ENCODE results near the gene CYSRT1. TPM values are rescaled to one million over a fixed set of nuclear protein-coding genes. Genes with fewer than 3 reads are reported as not detected.

The CYSRT1 gene
- total RNA-seq, 1 donor from 2014 or later: 0.27 TPM

- intact Hi-C loops (cut with micrococcal nuclease): loop anchor here (1.0 to 10.0 kb wide), 16 partner anchors 14 to 678 kb away; partner anchors contain the start of genes ANAPC2, ARRDC1, MAN1B1 and NDOR1
Observed at GRCh38 chr9:137222190-137223077, 2.5 kb upstream of the CYSRT1 start, which contains the start of gene RNF208. Gene RNF208 (minus strand): TSS chr9:137222240. CDS start chr9:137221212, 1,028 bp downstream.

GRCh38 chr9:137223078-137223970 is 1.6 kb upstream of the CYSRT1 start:
- intact Hi-C loops (cut with micrococcal nuclease): loop anchor here (1.0 to 10.0 kb wide), 16 partner anchors 13 to 679 kb away; partner anchors contain the start of genes ANAPC2, ARRDC1, MAN1B1 and NDOR1

GRCh38 chr9:137225699-137226331 is 841 bp downstream of the CYSRT1 start:
- intact Hi-C loops (cut with micrococcal nuclease): loop anchor here (2.0 to 10.0 kb wide), 3 partner anchors 179 to 681 kb away; partner anchors contain the start of genes NOTCH1, NPDC1 and TRAF2

- intact Hi-C loops (cut with micrococcal nuclease): loop anchor here (1.0 to 10.0 kb wide), 6 partner anchors 10 to 682 kb away; partner anchors contain the start of genes NOTCH1, NPDC1 and TRAF2
Observed at GRCh38 chr9:137226338-137227053, 1.5 kb downstream of the CYSRT1 start.

GRCh38 chr9:137227054-137227852 is 2.3 kb downstream of the CYSRT1 start, which contains the start of gene RNF224:
Gene RNF224 (plus strand): TSS chr9:137227502. CDS start chr9:137228336, 834 bp downstream.
- intact Hi-C loops (cut with micrococcal nuclease): loop anchor here (1.0 to 10.0 kb wide), 6 partner anchors 9 to 682 kb away; partner anchors contain the start of genes NOTCH1, NPDC1 and TRAF2

- intact Hi-C loops (cut with micrococcal nuclease): loop anchor here (1.0 to 10.0 kb wide), 6 partner anchors 8 to 683 kb away; partner anchors contain the start of genes NOTCH1, NPDC1 and TRAF2
Observed at GRCh38 chr9:137227853-137228505, 3.0 kb downstream of the CYSRT1 start.

GRCh38 chr9:137228506-137228967 is 3.6 kb downstream of the CYSRT1 start:
- intact Hi-C loops (cut with micrococcal nuclease): loop anchor here (10.0 kb wide), 2 partner anchors 344 to 684 kb away; partner anchors contain the start of genes NOTCH1 and TRAF2

GRCh38 chr9:137228968-137229896 is 4.3 kb downstream of the CYSRT1 start:
- intact Hi-C loops (cut with micrococcal nuclease): loop anchor here (10.0 kb wide), 2 partner anchors 344 to 684 kb away; partner anchors contain the start of genes NOTCH1 and TRAF2

- intact Hi-C loops (cut with micrococcal nuclease): loop anchor here (10.0 kb wide), 2 partner anchors 345 to 685 kb away; partner anchors contain the start of genes NOTCH1 and TRAF2
Observed at GRCh38 chr9:137229903-137230704, 5.1 kb downstream of the CYSRT1 start.

GRCh38 chr9:137230705-137231371 is 5.9 kb downstream of the CYSRT1 start, which contains the start of gene SLC34A3:
Gene SLC34A3 (plus strand): TSS chr9:137230901. CDS start chr9:137231703, 802 bp downstream.
- intact Hi-C loops (cut with micrococcal nuclease): no loop called here

GRCh38 chr9:137231372-137232039 is 6.5 kb downstream of the CYSRT1 start:
- intact Hi-C loops (cut with micrococcal nuclease): no loop called here

GRCh38 chr9:137232101-137232500 is 7.1 kb downstream of the CYSRT1 start:
- intact Hi-C loops (cut with micrococcal nuclease): no loop called here

- intact Hi-C loops (cut with micrococcal nuclease): no loop called here
Observed at GRCh38 chr9:137232510-137232909, 7.5 kb downstream of the CYSRT1 start.

- intact Hi-C loops (cut with micrococcal nuclease): no loop called here
Observed at GRCh38 chr9:137233143-137233980, 8.4 kb downstream of the CYSRT1 start.
